HG02840 (cell line): ENCODE data around the gene MPIG6B.

Experiments used
- ATAC-seq: cut with Tn5 transposase; IDR thresholded peaks from one replicate; pipeline ENCODE4 v1.9.1; 2021; ENCODE audit warnings: mild to moderate bottlenecking, moderate library complexity, moderate number of reproducible peaks; ENCODE audit not compliant: unreplicated experiment, low FRiP score

MPIG6B gene, protein sequence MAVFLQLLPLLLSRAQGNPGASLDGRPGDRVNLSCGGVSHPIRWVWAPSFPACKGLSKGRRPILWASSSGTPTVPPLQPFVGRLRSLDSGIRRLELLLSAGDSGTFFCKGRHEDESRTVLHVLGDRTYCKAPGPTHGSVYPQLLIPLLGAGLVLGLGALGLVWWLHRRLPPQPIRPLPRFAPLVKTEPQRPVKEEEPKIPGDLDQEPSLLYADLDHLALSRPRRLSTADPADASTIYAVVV

DNA sequence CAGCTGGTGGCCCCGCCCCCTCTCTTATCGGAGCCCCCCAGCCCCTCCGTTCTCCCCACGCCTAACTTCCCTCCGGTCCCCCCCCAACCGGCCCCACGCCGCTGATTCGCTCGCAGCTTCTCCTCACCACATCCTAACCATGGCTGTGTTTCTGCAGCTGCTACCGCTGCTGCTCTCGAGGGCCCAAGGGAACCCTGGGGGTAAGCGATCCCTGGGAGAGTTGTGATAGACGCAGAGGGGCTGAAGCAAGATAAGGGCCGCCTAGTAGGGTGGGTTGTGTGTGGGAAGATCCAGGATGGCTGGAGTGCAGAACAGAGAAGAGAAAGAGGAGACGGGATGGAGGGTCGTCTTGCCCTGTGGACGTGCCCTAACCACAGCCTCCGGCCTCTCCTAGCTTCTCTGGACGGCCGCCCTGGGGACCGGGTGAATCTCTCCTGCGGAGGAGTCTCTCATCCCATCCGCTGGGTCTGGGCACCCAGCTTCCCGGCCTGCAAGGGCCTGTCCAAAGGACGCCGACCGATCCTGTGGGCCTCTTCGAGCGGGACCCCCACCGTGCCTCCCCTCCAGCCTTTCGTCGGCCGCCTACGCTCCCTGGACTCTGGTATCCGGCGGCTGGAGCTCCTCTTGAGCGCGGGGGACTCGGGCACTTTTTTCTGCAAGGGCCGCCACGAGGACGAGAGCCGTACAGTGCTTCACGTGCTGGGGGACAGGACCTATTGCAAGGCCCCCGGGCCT, at the start of gene MPIG6B:
MPIG6B (plus strand) TSS at position 129 of the 735 bp plus-strand sequence; CDS start at position 140, 11 bp downstream.
- no peak for ATAC-seq

DNA sequence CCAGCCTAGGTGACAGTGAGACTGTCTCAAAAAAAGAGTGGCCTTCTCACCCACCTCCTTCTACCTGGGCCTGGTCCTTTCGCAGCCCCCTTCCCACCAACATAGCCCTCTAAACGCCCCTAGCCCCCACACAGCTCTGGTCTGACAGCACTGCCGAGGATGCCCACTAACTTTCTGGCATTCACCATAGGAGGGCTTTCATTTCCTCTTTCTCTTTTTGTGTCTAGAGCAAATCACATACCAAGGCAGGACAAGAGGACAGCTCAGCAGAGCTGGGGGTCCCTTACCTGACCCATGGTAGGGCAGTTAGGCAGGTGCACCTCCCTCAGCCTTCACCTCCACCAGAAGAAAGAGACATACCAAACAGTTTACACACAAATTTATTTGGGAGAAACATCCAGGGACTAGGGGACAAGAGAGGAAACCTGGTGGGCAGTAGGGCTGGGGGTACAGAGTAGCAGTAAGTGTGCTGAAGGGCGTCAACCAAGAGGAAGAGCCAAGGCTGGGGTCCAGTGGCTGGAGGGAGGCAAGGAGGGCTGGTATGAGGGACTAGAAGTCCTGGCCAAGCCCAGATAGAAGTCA, 46.8 kb upstream of the MPIG6B start:
- no peak for ATAC-seq

DNA sequence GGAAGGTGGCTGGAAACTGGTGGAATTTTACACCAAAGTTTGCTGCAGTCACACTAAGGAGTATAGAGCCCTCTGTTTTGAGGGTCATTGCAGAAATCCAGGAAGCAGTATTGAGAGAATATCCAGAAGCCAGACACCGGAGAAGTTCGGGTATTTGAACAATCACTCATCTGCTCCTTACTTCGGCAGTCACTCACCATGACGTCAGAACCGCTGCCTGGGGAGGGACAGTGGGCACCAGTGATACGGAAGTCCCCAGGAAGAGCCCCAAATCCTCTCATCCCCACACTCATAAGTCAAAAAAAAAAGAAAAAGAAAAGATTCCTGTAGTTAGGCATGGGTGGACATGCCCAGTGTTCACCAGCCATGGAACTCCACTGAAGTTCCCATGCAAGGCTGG, 46.3 kb upstream of the MPIG6B start:
- no peak for ATAC-seq

DNA sequence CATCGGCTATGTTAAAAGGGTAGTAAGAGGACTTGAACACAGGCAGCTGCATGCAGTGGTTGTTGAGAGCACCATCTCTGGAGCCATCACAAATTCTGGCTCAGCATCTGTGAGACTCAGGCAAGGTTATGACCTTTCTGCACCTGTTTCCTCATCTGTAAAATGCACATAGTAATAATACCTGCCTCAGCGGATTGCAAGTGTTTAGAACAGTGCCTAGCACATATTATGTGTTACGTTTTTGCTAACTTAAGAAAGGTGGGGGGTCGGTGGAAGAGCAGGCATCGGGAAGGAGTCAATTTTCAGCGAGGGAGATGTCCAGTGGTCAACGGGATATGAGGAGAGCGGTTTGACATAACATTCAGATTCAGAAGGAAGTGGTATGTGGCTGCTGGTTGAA, 45.2 kb upstream of the MPIG6B start:
- ATAC-seq = no peak

DNA sequence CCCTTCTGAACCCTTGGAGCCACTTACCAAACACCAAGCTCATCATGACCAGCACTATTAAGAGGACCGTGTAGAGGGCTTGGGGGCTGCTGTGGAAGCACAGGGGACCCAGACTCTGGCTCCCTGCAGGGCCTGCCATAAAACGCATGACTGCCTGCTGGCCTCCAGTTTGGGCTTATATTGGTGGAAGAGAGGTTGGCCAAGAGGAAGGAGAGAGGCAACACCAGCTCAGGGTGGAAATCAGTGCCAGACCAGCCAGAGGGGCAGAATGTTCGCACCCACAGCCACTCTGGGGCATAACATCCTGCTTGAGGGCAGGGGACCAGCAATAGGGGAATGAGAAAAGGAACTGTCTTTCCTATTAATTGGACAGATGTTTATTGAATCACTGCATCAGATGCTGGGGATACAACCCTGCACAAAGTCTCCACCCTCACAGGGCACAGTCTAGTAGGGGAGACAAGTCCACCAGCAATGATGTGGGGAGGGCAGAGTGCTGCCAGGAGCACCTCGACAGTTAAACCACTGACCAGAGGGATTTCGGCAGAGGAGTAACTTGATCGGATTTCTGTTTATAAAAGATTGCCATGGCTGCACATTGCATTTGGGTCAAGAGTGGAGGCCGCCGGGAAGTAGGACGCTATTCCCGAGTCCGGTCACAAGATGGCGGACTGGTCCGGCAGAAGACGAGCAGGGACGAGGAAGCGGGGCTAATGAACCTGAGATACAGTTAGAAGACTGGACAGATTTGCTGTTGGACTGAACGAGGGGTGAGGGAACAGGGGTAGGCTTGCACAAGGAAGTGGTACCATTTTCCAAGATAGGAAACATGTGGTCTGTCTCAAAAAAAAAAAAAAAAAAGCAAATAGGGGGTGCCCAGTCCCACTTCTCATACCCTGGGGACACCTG, 42.7 kb upstream of the MPIG6B start, which contains the start of gene LY6G5C:
LY6G5C (minus strand) TSS at position 842 of the 909 bp plus-strand sequence; CDS start at position 148, 694 bp downstream.
- no peak for ATAC-seq

DNA sequence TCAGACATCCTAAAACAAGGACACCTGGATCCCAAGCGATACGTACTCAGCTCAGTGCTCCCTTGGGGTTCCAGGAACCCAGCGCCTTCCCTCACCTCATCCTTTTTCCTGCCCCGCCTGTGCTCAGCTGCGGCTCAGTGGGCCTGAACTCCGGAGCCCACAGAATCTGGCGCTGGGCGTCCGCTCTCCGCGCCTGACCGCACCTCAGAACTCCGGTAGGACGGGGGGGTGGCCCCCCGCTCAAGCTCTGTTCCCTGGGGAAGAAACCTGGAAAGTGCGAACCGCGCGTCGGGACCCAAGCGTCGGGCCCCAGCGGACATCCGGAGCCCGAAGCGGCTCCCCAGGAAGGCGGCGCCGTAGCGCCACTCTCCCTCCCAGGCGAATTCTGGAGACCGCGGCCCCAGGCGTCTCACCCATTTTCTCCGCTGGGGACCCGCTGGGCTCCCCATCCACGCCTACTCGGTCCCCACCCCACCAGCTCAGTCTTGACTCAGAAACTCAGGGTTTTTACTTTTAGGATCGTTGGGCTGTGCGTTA, 42.0 kb upstream of the MPIG6B start:
- no peak for ATAC-seq

DNA sequence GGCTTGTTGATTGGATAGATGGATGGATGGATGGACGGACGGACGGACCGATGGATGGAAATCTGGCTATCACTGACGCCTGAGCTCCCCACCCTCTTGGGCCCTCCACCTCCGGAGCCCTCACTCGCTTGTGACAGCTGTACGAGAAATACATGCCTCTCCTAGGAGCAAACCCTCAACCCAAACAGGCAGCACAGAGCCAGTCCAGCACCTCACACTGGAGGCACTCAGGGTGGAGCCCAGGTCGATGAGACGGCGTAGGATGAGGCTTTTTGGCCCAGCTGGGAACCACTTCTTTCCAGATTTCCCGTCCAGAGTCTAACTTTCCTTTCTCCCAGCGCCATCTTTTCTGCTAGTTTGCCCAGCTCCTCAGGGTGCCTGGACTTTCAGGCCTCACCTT, 39.6 kb upstream of the MPIG6B start:
- ATAC-seq = no peak

DNA sequence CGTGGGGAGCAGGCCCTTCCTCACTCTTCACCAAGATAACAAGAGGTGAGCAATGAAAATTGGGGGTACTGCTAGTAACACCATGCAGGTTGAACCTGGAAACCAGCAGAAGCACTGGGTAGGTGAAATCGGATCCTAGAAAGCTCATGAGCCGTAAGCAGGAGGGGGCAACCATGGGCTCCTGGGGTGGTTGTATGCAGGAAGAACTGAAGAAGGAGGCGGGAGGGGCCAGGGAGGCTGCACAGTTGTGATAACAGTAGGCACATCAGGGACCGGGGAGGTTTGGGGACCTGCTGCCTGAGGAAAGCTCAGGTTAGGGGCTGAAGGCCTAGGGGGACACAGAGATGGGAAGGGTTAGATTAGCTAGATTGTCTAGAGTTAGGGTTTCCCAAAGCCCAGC, 36.7 kb upstream of the MPIG6B start:
- ATAC-seq = no peak

DNA sequence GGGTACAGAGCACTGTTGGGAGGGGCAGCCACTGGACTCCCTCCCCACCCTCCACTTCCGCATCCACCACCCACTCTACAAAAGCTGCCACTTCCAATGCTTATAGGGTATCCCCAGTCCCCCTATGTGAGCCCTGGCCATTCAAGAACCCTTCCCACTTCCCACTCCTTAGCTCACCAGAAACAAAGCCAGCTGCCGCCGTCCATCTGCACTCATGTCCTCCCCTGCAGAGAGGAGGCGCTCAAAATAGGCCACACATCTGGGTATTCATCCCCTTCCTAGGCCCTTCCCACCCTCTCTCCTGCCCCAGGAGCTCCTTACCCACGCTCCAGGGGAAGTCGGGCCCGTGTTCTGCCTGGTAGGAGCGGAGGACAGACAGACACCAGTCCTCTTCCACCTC, 35.9 kb upstream of the MPIG6B start:
- ATAC-seq = no peak

DNA sequence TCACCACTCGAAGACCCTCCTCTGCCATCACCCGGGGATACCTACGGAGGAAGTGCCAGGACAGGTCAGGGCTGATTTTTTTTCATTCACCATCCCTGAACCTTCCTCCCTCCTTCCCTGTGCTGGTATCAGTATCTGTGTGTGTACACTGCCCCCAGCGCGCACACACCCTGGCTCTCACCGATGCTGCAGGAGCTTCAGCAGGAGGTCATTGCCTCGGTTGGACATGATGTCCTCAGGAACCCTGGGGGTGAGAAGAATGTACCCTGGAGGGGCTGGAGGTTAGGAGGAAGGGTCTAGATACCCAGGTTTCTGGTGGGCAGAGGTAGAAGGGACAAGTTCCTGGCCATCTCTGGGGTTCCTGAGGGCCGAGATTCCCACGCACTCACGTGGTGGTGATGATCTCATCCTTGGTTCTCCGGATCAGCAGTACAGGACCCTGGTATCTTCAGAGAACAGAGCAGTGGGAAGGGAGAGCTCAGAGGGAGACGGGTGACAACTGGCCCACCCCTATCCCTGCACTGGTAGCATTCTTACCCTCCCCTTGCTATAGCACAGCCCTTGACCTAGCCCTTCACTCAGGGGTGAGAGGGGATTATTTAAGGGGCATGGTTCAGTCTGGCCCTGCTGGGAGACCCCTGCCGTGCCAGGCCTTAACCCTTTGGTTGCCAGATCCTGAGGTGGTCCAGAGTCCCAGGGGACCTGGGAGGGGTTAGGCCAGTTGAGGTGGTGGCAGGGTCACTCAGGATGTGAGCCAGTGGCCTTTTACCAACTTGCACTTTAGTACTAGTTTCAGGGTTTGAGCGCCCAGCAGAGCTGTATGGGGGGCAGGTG, 35.1 kb upstream of the MPIG6B start:
- no peak for ATAC-seq

DNA sequence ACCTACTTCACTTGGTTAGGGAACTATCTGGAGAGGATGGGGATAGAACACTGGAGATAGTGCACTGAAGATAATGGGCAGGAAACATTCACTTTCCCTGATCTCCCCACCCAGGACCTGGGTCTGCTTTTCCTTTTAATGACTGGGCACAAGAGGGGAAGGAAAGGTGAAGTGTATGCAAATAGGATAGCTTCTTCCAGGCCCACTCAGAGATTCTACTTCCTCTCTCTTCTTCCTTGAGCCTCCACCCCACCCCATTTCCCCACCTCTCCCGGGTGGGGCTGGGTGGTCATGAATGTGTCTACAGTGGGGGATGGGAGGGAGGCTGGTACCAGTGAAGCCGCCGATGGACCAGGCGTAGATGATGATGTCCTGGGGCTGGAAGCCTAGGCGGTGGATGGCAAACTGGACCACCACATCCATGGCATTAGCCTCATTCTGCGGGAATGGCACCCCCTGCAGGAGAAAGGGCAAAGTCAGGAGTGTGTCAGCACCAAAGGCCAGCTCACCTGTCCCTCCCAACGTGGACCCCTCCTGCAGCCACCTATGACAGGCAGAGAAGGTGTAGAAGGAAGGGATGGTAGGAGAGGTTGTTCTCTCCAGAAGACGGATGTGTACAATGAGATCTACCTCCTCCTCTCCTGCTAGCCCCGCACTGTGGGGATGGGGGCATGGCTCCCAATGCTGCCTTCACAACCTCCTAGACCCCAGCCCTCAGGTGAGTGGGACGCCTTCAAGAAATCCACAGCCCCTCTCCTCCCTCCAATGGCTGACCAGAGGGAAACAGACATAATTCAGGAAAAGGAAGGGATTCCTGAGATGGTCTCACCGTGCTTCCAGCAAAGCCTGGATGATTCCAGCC, 33.7 kb upstream of the MPIG6B start:
- no peak for ATAC-seq

DNA sequence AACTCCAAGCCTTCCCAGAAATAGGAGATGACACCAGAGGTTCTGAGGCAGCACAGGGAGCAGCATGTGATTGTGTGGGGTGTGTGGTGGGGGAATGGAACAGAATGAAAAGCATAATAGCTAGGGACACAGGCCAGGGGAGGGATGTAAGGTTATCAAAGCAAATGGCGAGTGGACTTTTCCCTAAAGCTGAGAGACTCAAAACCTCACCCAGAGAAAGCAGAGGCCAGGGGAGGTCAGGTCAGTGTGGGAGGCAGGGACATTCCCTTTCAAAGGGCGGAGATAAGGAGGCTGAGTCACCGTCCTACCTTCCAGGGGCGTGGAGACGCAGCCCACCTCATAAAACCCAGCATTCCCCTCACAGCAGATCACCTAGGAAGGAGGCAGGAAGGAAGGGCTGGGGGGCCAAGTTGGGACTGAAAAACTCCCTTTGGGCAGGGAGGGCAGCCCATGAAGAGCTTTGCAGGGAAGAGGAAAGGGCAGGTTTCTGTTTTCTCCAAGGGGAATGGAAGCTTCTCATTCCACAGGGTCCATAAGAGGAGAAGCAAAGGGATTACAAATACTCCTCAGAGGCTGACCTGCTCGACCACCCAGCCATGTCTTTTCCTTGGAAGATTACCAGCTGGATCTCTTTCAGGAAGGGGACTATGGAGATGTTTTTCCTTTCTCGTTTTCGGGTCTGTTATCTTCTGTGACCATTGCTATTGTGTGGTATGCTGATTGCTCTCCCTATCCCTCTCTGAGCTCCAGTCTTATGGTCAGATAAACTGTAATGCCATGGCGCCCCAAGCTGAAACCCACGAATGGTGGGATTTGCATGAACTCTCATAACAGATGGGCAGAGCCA, 32.7 kb upstream of the MPIG6B start:
- no peak for ATAC-seq

DNA sequence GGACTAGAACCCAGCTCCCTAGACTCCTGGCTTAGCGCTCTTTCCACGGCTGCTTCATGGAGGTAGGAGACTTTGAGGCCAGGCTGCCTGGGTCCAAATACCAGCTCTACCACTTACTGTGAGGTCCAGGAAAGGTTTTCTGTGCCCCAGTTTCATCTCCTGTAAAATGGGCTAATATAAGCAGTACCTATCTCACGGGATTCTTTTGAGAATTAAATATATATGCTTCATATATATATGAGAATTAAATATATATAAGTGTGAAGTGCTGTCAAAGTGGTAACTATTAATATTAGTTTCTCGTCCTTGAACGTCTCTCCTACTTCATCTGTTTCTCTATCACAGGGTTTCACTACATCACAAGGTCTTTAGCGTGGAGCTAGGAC, 32.1 kb upstream of the MPIG6B start:
- ATAC-seq = no peak

DNA sequence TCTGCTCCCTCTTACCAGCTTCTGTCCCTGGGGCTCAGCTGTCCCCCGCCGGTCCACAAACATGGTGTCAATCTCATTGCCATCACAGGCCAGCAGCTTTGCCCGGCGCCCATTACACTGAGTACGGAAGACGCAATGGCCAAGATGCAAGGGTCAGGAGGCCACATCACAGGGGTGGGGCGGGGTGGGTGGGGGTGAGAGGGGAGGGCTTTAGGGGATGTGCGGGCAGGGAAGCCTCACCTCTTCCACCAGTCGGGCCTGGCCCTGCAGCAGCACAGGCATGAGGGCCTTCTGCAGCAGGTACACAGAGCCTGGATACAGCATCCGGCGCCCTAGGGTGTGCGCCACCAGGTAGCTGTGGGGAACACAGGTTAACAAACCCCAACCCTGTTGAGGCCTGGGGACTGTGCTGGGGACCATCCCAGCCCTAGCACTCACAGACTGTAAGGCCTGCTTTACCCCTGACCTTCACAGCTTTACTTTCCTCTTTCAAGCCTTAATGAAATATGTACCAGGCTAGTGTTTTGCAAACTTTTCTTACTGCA, 31.5 kb upstream of the MPIG6B start:
- ATAC-seq = no peak

DNA sequence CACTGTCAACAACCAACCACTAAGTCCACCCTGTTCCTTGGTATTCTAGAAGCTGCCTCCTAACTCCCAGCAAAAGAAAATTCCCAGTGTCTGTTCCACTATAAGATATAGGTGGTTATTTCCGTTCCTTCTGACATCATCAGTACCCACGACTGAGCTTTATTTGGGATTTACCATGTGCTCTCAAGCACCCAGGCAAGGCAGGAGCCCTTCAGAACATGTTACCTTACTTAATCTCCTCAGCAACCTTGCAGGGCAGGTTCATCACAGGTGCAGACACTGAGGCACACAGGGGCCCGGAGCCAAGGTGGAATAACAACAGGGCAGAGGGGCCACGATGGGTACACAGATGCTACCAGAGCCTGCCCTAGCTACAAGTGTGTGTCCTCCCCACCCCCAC, 30.8 kb upstream of the MPIG6B start:
- ATAC-seq = no peak

DNA sequence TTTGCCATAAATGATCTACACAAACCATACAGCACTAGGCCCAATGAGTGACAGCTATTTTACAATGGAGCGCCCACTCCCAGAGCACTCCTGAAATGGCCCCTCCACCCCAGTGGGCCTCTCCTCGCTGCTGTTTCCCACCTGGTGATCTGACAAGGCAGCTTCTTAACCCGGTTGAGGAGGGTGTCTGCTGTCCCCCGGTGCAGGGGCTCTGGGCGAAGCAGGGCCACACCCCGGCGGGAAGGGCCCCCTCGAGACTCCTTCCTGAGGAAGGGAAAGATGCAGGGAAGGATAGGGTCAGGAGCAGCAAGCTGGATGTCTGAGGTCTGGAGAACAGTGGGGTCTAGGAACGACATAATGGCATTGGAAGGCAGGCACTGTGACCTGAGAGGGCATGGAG, 30.3 kb upstream of the MPIG6B start:
- no peak for ATAC-seq

DNA sequence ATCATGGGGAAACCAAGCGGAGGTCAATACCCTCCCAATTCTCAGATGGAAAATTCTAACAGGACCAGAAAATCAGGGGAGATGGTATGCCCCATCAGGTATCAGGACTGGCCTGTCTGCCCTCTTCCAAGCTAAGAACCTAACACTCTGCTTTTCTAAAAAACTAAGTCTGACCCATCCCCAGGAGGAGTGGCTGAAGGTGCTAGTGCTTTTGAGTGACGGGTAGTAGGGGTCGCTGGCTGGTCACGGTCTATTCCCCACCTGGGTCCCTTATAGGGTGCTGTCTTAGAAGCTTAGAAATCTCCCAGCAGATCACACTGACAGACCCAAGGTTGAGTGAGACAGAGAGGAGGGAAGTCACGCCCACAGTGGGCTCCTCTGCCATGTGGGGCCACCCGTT, 29.6 kb upstream of the MPIG6B start:
- no peak for ATAC-seq

DNA sequence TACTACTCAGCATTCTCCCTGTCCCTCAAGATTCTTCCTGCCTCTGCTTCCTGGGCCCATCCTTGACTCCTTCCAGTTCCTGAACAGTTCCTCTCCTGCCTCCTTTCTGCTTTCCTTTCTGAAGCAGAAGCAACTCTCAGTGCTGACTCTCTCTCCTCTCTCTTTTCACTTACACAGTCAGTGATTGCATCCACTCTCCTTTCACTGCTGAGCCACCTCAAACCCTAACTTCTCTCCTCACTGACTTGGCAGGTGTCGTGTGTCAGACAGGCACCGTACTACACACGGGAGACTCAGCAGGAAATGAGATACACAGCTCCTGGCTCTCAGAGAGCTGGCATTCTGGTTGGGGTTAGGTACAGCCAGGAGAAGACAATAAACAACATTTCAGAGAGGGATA, 25.6 kb upstream of the MPIG6B start:
- no peak for ATAC-seq
